ENCODE measurements around the gene RAD51B.

The RAD51B gene

DNA sequence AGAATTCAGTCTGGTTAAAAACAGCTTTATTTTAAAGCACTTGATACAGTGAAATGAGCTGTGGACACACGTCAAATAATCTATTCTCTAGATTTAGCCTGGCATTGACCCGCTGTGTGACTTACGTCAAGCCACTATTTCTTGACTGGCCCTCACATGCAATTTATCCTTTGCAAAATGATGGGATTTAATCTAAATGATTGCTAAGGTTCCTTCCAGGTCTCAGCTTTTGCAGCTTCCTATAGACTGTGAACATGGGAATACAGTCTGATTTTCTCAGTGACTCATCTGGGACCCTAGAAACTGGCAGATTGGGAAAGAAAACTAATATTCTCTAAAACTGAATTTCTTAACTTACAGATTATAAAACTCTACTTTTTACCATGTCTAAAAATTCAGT lies 409.1 kb downstream of the RAD51B start:
- no peak overlapping the region for H3K4me3 ChIP-seq (ENCODE audit: extremely low read depth, insufficient read depth, low read length, poor library complexity, severe bottlenecking)
- H3K4me1 ChIP-seq (ENCODE audit: control insufficient read depth, insufficient read depth, low read length, poor library complexity, severe bottlenecking), result peaks cover 12% of the 10 kb centered on the region
- no peaks in the 10 kb centered on the region for H3K36me3 ChIP-seq (ENCODE audit: control insufficient read depth, insufficient read depth, low read length)
- no peaks in the 10 kb centered on the region for H3K9me3 ChIP-seq (ENCODE audit: control insufficient read depth, low read length)
- 89 to 100% methylated on average over 3 of the region's 3 CpGs for WGBS, 2 experiments (ENCODE audit: insufficient coverage in 2 of 2)
- H3K27ac ChIP-seq (ENCODE audit: low read depth, low read length, severe bottlenecking), result no peak overlapping the region

DNA sequence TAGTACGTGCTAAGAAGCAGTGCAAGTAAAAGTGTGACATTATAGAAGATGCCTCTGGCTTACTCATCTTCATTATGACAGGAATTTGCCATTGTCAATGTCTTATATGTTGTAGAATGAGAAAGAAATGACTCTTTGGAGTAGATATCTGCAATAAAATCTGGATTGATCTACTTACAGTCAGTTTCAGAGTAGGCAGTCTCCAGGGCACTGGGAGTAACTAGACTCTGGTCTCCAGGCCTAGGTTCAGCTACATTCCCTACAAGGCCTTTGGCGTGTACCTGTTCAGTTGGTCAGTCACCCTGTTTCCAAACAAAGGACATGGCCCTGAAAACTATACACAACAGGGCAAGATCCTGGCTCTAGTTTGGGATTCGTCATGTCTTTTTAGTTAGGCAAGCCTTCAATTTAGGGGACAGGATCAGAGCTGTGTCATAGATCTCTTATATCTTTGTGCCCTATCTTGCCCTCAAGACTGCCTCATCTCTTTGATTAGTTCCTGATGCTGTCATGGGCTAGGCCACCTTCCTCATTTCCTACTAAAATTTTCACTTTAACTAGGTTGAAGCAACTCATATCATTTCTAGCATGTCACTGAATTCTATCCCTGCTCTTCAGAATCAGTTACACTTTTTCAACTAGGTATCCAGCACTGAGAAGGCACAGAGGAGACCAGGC lies 410.0 kb downstream of the RAD51B start:
- peaks cover 12% of the 10 kb centered on the region for H3K4me1 ChIP-seq (ENCODE audit: control insufficient read depth, insufficient read depth, low read length, poor library complexity, severe bottlenecking)
- no peaks in the 10 kb centered on the region for H3K9me3 ChIP-seq (ENCODE audit: control insufficient read depth, low read length)
- no peak overlapping the region for H3K4me3 ChIP-seq (ENCODE audit: extremely low read depth, insufficient read depth, low read length, poor library complexity, severe bottlenecking)
- no peaks in the 10 kb centered on the region for H3K36me3 ChIP-seq (ENCODE audit: control insufficient read depth, insufficient read depth, low read length)
- 93 to 100% methylated on average over 2 of the region's 3 CpGs for WGBS, 2 experiments (ENCODE audit: insufficient coverage in 2 of 2)
- no peak overlapping the region for H3K27ac ChIP-seq (ENCODE audit: low read depth, low read length, severe bottlenecking)

DNA sequence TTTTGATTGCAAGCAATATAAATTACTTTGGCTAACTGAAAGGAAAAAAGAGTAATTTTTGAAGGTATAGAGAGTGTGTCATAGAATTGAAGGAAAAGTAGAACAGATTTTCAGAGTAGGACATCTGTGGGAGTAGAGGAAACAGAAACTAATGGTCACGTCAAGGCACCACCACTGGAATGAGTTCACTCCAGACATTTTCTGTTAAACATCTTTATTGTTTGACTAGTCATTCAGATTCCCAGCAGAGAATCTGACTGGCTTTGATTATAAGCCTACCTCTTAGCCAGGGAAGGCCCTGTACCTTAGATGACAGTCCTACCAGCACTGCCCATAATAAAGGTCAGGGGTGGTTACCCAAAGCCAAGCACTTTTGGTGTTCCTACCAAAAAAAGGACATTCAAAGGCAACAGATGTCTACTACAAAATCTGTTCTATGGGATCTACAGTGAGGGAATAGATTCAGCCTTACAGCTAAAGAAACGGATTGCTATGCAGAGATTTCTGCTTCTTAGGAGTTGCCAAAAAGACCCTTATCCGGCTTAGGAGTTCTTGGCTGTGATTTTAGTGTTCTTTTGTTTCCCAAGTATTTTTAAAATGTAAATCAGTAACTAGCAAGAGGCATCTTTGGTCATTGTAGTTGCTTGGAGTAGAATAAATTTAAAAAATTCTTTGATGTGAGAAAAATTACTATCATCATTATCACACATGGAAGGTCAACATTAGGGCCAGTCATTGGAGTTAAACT lies 410.8 kb downstream of the RAD51B start:
- Histone ChIP-seq H3K4me1 (ENCODE audit: control insufficient read depth, insufficient read depth, low read length, poor library complexity, severe bottlenecking) (peaks cover 12% of the 10 kb centered on the region), H3K27ac (ENCODE audit: low read depth, low read length, severe bottlenecking) (no peak overlapping the region), H3K4me3 (ENCODE audit: extremely low read depth, insufficient read depth, low read length, poor library complexity, severe bottlenecking) (no peak overlapping the region), H3K9me3 (ENCODE audit: control insufficient read depth, low read length) (no peaks in the 10 kb centered on the region), H3K36me3 (ENCODE audit: control insufficient read depth, insufficient read depth, low read length) (no peaks in the 10 kb centered on the region)
- WGBS, 2 experiments (ENCODE audit: insufficient coverage in 2 of 2), result 100% methylated on average over 1 to 3 of the region's 3 CpGs

DNA sequence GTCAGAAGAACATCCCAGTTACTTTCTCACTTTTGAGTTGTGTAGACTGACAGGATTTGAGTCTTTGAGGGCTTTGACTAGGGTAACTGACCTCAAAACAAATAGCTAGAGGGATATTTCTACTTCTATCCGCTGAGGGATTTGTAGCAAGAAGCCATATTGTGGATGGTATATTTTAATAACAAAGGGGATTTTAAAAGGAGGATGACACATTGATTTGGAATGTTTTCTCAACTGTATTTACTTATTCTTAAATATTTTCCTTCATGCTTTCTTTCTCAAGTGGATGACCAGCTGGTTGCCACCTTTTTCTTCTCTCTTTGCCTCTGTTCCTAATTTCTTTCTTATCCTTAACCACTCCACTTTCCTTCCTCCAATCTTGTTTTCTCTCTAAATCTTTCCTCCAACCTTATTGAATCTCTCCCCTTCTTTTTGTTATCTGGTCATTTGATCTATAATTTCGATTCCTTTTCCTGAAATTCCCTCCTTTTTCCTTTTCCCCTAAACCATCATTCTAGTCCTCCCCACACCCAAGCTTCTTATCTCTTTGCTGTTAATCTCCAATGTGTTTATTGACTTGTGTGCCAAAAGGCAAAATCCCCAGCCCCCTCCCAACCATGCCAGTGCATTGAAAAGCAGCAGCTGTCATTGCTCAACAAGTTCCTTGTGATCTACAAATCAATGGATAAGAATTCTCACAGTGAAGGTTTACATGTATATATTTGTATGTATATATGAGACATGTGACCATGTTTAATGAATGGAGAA lies 411.6 kb downstream of the RAD51B start:
- Histone ChIP-seq H3K4me3 (ENCODE audit: extremely low read depth, insufficient read depth, low read length, poor library complexity, severe bottlenecking) (no peak overlapping the region), H3K36me3 (ENCODE audit: control insufficient read depth, insufficient read depth, low read length) (no peaks in the 10 kb centered on the region), H3K27ac (ENCODE audit: low read depth, low read length, severe bottlenecking) (no peak overlapping the region), H3K9me3 (ENCODE audit: control insufficient read depth, low read length) (no peaks in the 10 kb centered on the region), H3K4me1 (ENCODE audit: control insufficient read depth, insufficient read depth, low read length, poor library complexity, severe bottlenecking) (peaks cover 12% of the 10 kb centered on the region)
- 30% methylated on average over 1 of the region's 2 CpGs; no CpG with 5 or more reads in 1 of the 2 experiments for whole genome bisulfite sequencing, 2 experiments (ENCODE audit: insufficient coverage in 2 of 2)

DNA sequence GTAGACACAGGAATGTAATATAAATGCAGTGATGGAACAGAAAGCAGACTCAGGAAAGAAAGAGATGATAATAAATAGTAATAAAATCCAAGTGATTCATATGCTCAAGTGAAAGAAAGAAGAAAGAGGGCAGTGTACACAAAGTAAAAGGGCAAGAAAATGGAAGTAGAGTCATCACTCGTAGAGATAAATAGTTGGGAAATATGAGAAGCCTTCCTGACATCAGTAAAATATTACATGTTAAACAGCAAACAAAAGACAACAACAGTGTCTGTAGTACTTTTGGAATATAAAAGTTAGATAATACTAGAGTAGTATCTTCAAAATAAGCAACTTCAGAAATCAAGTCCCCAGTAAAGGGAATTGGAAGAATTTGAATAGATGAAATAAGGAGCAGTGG lies 412.3 kb downstream of the RAD51B start:
- Histone ChIP-seq H3K27ac (ENCODE audit: low read depth, low read length, severe bottlenecking) (no peak overlapping the region), H3K4me1 (ENCODE audit: control insufficient read depth, insufficient read depth, low read length, poor library complexity, severe bottlenecking) (peaks cover 12% of the 10 kb centered on the region), H3K4me3 (ENCODE audit: extremely low read depth, insufficient read depth, low read length, poor library complexity, severe bottlenecking) (no peak overlapping the region), H3K36me3 (ENCODE audit: control insufficient read depth, insufficient read depth, low read length) (no peaks in the 10 kb centered on the region), H3K9me3 (ENCODE audit: control insufficient read depth, low read length) (no peaks in the 10 kb centered on the region)
- WGBS, 2 experiments (ENCODE audit: insufficient coverage in 2 of 2), result no CpG with 5 or more reads among the region's 1 CpG

DNA sequence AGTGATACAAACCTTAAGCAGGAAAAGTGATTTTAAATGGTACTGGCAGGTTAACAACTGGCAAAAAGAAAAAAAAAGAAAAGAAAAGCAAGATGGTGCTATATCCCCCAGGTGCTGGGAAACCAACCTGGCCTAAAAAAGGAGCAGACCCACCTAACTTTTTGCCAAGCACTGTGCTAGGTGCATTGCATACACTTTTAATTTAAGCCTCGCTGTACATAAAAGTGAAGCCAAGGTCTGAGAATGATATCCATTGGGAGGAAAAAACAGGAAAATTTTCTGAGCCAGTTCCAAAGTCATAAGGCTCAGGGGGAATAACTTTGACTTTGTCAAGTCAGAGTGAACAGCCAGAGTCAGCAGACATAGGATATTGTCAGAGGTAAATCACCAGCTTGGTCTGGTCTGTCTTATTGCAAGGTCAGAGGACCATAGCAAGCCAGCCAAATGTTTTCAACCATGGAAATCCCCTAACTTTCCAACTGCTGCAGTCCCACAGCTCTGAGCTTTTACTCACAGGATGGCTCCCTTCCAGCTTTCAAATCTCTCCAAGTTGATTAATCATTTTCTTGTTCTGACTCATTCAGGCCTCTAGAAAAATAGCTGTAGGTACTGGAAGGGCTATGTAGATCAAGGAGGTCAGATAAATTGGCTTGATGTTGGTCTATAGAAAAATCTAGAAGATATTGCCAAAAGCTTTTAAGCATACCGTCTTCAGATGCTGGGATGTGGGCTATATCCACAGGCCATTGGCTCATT lies 412.9 kb downstream of the RAD51B start:
- Histone ChIP-seq H3K27ac (ENCODE audit: low read depth, low read length, severe bottlenecking) (peak overlapping the region; percentile 7), H3K4me3 (ENCODE audit: extremely low read depth, insufficient read depth, low read length, poor library complexity, severe bottlenecking) (no peak overlapping the region), H3K9me3 (ENCODE audit: control insufficient read depth, low read length) (no peaks in the 10 kb centered on the region), H3K4me1 (ENCODE audit: control insufficient read depth, insufficient read depth, low read length, poor library complexity, severe bottlenecking) (peaks cover 12% of the 10 kb centered on the region), H3K36me3 (ENCODE audit: control insufficient read depth, insufficient read depth, low read length) (no peaks in the 10 kb centered on the region)
- WGBS, 2 experiments (ENCODE audit: insufficient coverage in 2 of 2), result 100% methylated on average over 2 of the region's 2 CpGs

DNA sequence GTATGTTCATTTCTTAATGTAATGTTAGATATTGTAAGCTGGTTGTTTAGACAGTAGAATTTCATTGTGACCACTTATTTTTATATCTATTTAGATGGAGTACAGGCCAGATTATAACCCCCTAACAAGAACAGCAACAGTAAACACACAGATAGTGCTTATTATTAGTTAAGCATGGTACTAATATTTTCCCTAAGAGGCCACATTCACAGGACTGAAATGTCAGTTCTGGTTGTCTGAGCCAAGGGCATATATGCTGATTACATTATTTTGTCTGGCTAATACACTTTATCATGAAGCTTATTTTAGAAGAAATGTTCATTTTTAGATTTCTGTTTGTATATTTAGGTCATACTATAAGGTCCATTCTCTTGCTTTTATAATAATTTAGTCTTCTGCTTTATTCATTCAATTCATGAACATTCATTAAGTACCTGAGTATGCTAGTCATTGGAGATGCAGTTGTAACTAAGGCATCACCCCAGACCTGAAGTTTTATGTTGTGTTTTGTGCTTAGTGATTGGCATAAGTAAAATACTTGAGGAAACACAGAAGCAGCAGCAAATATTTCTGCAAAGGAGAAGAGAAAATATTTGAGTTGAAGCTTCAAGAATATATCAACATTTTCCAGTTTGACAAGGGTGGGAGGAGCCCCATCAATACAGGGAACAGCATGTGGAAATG lies 413.7 kb downstream of the RAD51B start:
- Histone ChIP-seq H3K4me3 (ENCODE audit: extremely low read depth, insufficient read depth, low read length, poor library complexity, severe bottlenecking) (no peak overlapping the region), H3K36me3 (ENCODE audit: control insufficient read depth, insufficient read depth, low read length) (no peaks in the 10 kb centered on the region), H3K9me3 (ENCODE audit: control insufficient read depth, low read length) (no peaks in the 10 kb centered on the region), H3K27ac (ENCODE audit: low read depth, low read length, severe bottlenecking) (no peak overlapping the region), H3K4me1 (ENCODE audit: control insufficient read depth, insufficient read depth, low read length, poor library complexity, severe bottlenecking) (peaks cover 12% of the 10 kb centered on the region)

DNA sequence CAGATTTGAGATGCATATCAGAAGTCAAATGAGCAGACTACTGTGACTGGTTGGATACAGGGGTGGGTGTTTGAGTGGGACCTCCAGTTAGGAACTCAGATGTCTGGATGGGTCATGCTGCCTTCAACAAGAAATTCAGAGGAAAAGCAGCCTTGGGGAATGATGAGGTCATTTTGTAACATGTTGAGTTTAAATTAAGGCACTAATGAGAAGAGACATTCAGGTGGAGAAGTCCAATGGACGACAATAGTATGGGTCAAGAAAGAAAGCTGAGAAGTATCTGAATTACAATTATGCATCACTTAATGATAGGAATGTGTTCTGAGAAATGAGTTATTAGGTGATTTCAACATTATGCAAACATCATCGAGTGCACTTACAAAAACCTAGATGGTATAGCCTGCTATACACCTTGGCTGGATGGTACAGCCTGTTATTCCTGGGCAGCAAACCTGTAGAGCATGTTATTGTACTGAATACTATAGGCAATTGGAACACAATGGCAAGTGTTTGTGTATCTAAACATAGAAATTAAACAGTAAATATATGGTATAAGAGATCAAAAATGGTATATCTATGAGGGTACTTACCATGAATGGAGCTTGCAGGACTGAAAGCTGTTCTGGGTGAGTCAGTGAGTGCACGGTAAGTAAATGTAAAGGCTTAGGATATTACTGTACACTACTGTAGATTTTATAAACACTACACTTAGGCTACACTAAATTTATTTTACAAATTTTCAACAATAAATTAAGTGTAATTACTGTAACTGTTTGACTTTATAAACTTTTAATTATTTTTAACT lies 414.7 kb downstream of the RAD51B start:
- H3K27ac ChIP-seq (ENCODE audit: low read depth, low read length, severe bottlenecking), result no peak overlapping the region
- WGBS, 2 experiments (ENCODE audit: insufficient coverage in 2 of 2), result 89 to 93% methylated on average over 1 to 2 of the region's 3 CpGs

DNA sequence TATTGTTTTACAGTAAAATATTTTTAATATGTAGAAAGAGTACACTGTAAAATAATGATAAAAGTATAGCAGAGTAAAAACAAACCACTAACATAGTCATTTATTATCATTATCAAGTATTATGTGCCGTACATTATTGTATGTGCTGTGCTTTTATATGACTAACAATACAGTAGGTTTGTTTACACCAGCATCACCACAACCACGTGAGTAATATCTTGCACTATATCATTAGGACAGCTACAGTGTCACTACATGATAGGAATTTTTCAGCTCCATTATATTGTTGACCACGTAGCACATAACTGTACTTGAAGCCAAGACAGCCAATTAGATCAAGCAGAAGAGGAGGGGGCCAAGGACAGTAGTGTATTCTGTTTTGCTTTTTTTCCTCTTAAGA lies 415.4 kb downstream of the RAD51B start:
- H3K36me3 ChIP-seq (ENCODE audit: control insufficient read depth, insufficient read depth, low read length), result no peaks in the 10 kb centered on the region
- no peak overlapping the region for H3K27ac ChIP-seq (ENCODE audit: low read depth, low read length, severe bottlenecking)
- peaks cover 15% of the 10 kb centered on the region for H3K4me1 ChIP-seq (ENCODE audit: control insufficient read depth, insufficient read depth, low read length, poor library complexity, severe bottlenecking)
- no peak overlapping the region for H3K4me3 ChIP-seq (ENCODE audit: extremely low read depth, insufficient read depth, low read length, poor library complexity, severe bottlenecking)
- H3K9me3 ChIP-seq (ENCODE audit: control insufficient read depth, low read length), result no peaks in the 10 kb centered on the region
- 90 to 100% methylated on average over 1 to 2 of the region's 3 CpGs for WGBS, 2 experiments (ENCODE audit: insufficient coverage in 2 of 2)

More for the DNA sequence above, 414.7 kb downstream of the RAD51B start:
- Histone ChIP-seq H3K9me3 (ENCODE audit: control insufficient read depth, low read length) (no peaks in the 10 kb centered on the region), H3K4me3 (ENCODE audit: extremely low read depth, insufficient read depth, low read length, poor library complexity, severe bottlenecking) (no peak overlapping the region), H3K36me3 (ENCODE audit: control insufficient read depth, insufficient read depth, low read length) (no peaks in the 10 kb centered on the region), H3K4me1 (ENCODE audit: control insufficient read depth, insufficient read depth, low read length, poor library complexity, severe bottlenecking) (peaks cover 12% of the 10 kb centered on the region)

All from mesodermal cell (in vitro differentiated cells).